Stimulated activated CD4-positive, alpha-beta T cell treated with anti-CD3 and anti-CD28 coated beads, Interleukin-15, amount 100 ng/mL, for 24 hours (primary cell): ENCODE results near the gene VTI1B.

Source experiments
- DNase-seq: peaks from one replicate; pipeline ENCODE4 v3.0.0-alpha.2; 2020

VTI1B gene

DNA sequence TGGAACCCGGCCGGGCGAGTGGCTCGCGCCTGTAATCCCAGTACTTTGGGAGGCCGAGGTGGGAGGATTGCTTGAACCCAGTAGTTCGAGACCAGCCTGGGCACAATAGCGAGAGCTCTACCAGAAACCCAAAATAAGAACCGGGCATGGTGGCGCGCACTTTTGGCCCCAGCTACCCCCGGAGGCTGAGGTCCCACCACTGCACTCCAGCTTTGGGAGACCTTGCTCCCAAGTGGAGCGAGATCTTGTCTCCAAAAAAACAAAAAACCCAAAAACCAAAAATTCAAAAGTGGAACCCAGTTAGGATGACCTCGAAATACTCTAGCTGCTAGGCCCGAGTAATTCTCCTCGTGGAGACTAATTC lies 769 bp upstream of the VTI1B start:
- no peak for DNase-seq

DNA sequence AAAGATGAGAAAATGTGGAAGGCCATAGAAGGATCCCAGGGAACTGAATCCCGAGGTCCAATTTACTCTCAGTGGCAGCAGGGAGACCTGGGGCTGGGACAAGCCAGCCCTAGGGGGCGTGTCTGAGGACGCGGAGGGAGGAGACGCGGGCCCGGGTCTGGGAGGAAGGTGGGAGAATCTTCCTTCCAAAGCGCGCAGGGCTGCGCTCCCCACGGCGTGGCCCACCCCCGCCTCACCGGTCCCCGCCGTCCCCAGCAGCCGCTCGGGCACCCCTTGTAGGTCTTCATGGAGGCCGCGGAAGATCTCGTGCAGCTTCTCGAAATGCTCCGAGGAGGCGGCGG lies 323 bp downstream of the VTI1B start:
- DNase-seq, result peak; percentile 77

DNA sequence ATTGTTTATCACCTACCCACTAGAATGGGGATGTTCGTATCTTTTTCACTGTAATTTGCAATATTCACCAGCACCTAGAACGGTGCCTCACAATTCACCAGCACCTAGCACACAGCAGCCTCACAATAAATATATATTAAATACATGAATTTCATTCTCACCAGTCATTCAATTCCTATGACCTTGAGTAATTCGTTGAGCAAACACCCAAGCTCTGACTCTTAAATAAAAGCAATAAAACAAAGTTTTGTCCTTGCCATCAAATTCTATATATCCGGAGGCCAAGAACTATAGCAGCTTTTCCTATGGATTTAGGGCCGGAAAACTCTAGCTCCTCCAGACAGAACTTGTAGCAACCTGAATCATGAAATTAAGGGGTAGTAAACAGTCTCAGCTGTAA lies 981 bp downstream of the VTI1B start:
- no peak for DNase-seq

DNA sequence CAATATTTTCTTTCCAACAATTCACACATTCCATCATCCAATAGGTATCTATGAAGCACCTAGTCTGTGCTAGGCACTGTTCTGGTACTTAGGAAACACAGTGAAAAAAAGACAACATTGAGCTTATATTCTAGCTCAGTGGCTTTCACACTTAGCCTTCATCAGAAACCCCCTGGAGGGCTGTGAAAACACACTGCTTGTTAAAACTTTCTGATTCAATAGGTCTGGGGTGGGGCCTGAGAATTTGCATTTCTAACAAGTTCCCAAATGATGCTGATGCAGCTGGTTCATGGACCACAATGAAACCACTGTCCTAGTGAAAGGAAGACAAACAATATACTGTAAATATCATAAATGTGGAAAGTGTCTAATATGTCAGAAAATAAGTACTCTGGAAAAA lies 5.9 kb downstream of the VTI1B start:
- DNase-seq, result peak; percentile 10

DNA sequence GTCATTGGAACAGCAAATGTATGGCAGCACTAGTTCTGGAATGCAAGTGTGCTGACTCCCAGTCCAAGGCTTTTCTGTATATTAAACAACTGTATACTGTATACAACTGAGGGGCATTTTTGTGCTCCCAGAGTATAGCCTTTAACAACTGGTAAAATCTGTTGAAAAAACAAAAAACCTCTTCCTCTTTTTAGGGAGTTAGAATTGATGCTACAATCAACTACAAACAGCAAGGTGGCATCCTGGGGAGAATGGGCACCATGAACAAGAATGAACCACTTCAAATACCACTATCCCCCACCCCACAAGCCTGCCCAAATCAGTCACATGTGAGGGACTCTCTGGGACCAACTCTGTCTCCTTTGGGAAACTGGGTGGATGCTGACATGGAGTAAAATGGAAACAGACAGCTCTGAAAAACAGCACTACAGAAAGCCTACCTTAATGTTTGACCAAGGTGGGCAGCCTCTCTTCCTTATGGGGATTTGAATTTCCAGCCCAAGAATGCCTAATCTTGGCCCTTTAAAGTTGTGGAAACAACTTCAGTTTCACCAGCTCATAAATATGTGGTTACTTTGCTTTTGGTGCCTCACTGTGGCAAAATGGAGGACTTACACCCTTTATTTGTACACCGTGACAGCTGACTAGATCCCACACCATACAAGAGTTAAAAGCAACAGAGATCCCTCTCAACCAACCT lies 7.5 kb downstream of the VTI1B start:
- DNase-seq, result no peak

DNA sequence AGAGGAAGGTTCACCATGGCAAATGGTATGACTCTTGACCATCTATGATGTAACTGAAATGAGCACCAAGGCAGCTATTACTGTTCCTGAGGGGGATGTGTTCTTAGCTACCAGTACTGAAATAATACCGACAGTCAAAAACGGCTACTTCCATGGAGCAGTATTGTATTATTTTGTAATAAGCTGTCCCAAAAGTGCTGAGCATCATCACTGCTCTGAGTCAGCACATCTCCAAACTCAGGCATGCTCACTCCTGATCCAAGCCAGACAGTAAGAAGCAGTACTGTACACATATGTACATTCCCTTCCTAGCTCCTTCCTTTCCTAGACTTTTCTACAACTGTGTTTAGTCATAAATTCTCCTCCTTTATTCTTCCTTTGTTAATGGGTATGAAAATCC lies 8.6 kb downstream of the VTI1B start:
- no peak for DNase-seq

DNA sequence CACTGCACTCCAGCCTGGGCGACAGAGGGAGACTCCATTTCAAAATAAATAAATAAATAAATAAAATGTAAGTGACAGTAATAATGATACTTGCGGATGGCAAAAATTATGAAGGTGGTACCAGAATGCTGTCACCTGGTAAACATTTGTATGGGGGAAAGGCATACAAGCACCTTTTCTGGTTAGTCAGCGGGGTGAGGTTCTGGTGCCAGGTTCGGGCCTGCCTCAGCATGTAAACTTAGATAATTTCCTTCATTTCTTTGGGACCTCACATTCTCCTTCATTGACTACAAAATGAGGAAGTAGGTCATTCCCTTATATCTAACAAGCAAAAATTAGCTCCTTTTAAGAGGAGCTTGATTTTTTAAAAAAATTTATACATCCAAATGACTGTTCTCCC lies 10.8 kb downstream of the VTI1B start:
- DNase-seq, result no peak

DNA sequence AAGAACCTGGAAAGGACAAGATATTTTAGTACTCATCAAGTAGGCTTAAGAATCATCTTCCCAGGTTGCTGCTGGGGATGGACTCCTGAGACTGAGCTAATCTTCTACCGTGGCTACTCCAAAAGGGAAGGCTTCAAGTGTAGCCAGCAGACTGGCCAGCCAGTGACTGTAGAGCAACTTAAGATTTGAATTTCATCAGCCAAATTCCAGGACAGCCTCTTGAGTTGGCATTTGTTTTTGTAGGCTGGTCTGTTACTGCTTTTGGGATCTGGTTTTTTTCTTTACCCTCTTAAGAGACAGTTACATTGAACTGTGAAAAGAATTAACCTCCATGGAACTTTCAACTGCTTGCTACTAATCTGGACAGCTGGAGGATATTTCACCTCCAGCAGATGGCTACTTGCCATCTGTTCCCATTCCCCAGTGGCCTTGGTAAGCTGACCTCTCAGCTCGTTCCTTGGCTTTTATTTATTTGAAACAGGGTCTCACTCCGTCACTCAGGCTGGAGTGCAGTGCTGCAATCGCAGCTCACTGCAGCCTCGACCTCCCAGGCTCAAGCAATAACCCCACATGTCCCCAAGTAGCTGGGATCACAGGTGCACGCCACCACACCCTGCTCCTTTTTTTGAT lies 20.7 kb downstream of the VTI1B start:
- DNase-seq, result no peak

DNA sequence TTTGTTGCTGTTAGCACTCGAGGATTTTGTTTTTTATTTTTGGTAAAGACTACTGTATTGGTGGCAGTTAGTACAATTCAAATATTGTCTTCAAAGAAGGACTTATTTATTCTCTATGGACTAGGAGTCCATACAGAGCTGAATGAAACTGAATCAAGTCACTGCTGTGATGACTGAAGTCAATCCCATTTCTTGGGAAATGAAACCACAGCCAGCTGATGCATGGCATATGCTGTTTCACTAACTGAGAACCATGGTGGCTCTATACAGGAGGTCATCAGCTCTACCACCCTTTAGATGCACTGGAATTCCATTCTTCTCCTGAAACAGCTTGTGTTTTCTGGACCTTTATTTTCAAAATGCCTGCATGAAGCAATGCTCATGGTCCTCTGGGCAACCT lies 22.2 kb downstream of the VTI1B start:
- DNase-seq, result no peak

DNA sequence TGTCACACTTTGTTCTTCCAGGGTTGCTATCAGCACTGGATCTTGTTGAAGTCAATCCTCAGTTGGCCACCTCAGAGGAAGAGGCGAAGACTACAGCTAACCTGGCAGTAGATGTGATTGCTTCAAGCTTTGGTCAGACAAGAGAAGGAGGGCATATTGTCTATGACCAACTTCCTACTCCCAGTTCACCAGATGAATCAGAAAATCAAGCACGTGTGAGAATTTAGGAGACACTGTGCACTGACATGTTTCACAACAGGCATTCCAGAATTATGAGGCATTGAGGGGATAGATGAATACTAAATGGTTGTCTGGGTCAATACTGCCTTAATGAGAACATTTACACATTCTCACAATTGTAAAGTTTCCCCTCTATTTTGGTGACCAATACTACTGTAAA lies 23.7 kb downstream of the VTI1B start:
- DNase-seq, result no peak

- DNase-seq, result no peak
Observed at GRCh38 chr14:67650151-67650550, 24.3 kb downstream of the VTI1B start.

DNA sequence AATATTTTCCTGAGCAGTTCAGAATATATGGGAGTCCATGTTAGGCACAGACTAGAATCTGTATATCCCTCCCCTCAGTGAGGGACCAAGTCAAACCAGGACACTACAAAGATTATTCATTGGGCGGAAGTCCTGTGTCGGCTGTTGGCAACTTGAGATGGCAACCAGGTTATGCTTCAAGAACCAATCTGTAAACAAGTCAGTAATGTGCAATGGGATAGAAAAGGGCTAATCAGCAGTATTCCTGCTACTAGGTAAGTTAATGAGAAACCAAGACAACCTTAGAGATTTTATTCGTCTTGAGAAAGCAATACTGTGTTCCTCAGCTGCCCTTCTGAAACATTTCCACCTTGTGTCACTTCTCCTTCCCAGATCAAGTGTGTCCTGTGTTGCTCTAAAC lies 28.3 kb downstream of the VTI1B start:
- DNase-seq, result no peak

- no peak for DNase-seq
Observed at GRCh38 chr14:67645414-67645813, 29.0 kb downstream of the VTI1B start.

- DNase-seq, result no peak
Observed at GRCh38 chr14:67644428-67644827, 30.0 kb downstream of the VTI1B start.

- DNase-seq, result no peak
Observed at GRCh38 chr14:67643713-67644112, 30.7 kb downstream of the VTI1B start.

DNA sequence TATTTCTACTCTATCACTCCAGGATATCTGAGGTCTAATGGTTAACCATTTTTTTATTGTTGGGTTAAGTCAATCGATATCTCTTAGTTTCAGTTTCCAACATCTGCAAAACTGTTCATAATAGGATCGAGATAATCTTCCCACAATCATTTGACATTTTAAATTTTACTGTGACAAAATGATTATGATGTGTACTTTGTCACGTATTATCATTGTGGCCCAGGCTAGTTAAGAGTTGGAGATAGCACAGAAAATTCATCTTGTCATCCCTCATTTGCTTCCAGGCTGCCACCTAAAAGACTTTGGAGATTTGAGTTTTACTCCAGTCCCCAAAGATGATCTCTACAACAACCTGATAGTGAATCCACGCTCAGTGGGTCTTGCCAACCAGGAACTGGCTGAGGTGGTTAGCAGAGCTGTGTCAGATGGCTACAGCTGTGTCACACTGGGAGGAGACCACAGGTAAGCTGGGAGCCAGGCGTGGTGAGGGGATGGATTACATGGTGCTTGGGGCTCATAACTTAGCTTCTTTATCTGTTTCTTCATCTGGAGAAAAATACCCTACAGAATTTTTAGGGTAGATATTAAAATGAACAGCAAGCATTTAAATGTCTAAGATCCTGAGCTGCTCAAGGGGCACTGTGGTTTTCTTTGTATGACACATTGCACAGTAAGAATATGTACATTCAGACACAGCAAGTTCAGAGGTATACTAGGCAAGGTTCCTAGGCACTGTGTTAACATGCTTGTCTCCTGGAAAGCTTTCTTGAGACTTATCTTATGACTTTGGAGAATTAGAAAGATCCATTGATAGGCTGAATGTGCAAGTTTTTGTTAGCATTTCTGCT lies 32.3 kb downstream of the VTI1B start:
- DNase-seq, result peak; percentile 14

GRCh38 chr14:67641480-67641879 lies 33.0 kb downstream of the VTI1B start:
- DNase-seq, result no peak

DNA sequence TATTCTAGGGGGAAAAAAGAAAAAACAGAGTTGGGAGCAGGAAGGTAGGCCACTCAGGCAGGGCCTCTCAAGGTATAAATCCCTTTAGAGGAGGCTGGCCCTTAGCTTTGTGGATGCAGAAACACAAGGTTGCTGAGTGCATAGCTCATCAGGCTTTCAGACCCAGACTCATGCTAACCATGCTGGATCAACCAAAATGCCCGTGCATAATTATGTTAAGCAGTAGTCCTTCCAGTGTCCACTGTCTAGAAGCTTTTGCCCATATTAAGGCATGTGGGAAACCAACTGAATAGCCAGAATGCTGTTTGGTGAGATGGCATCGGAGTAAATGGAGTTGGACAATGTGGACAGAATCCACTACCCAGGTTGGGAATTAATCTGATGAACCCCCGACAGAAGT lies 35.8 kb downstream of the VTI1B start:
- DNase-seq, result no peak

GRCh38 chr14:67636361-67636919 lies 38.0 kb downstream of the VTI1B start:
- no peak for DNase-seq

- no peak for DNase-seq
Observed at GRCh38 chr14:67633451-67634147, 40.8 kb downstream of the VTI1B start.

DNA sequence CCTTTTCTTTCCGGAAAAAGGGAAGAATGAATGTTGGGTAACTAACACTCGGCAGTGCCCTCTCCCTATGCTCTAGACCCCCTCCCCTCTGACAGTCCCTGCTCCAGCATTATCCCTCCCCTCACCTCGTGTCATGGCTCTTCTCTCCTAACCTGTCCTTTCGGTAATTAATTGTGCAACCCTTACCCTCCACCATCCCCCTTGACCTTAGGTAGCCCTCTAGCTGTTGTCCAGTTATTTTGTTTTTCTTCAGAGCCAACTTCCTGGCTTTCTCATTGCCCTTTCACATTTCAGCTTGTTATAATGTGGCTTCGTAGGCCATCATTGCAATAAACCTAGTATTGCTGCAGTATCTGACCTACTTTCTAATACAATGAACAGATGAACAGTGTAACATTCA lies 43.5 kb downstream of the VTI1B start:
- no peak for DNase-seq

GRCh38 chr14:67630186-67630585 lies 44.2 kb downstream of the VTI1B start:
- DNase-seq, result no peak

- DNase-seq, result no peak
Observed at GRCh38 chr14:67627519-67627918, 46.9 kb downstream of the VTI1B start.
